ENCODE data around the gene MYO9B. TPM values are rescaled to one million over a fixed set of nuclear protein-coding genes. Genes with fewer than 3 reads are reported as not detected.

MYO9B gene
- total RNA-seq, 2 experiments from 2014 or later: 90.3 to 98.5 TPM

- Mint-ChIP-seq H3K27ac (no peak overlapping the region), H3K27me3 (no peaks in the 10 kb centered on the region), H3K9me3 (ENCODE audit: low read depth) (no peaks in the 10 kb centered on the region), H3K36me3 (ENCODE audit: low read depth) (peaks cover 5% of the 10 kb centered on the region), H3K4me1 (peaks cover 9% of the 10 kb centered on the region), H3K4me3 (no peak overlapping the region)
- intact Hi-C loops (cut with DNase I, micrococcal nuclease): no loop called here
- POLR2A ChIA-PET: no interaction called here
- DNase-seq (no peak), ATAC-seq (no peak)
- CTCF ChIA-PET: interaction anchor here (1.0 to 1.4 kb wide), 2 partner anchors 20 to 420 kb away, joined by 3 read pairs; no protein-coding TSS in a partner anchor
Measured at GRCh38 chr19:17237747-17238706, 162.4 kb downstream of the MYO9B start.

DNA sequence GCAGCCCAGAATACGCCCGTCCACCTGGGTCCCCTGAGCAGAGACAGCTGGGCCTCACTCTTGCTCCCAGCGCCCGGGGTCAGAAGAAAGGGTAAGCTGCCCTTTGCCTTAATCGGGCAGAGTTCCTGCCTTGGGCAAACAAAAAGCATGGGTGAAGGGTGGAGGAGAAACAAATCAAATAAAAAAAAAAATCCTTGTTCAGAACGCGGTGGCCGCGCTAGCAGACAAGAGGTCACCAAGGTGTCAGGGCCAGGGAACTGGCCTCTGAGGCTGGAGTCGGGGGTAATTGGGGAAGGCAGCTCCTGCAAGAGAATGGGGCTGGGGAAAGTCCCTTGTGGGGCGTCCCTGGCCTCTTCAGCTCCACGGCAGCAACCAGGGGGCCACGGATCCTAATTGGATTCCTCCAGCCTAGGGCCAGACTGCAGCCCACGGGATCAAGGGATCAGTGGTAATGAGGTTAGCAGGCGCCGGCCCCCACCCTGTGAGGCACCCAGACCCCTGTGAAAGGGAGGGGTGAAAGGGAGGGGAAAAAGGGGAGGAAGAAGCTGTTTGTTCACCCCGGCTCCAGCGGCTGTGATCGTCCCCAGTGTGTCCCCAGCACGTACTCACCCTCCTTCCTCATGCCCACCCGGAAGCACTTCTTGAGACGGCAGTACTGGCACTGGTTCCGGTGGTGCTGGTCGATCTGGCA, 164.6 kb downstream of the MYO9B start:
- no peak overlapping the region for H3K4me3 Mint-ChIP-seq
- CTCF ChIA-PET: interaction anchor here (0.6 kb wide), 1 partner anchor 708 kb away, joined by 3 read pairs; no protein-coding TSS in a partner anchor
- no peak overlapping the region for H3K27ac Mint-ChIP-seq
- DNase-seq: no peak
- H3K27me3 Mint-ChIP-seq: no peaks in the 10 kb centered on the region
- intact Hi-C loops (cut with DNase I, micrococcal nuclease): no loop called here
- ATAC-seq: no peak
- no peaks in the 10 kb centered on the region for H3K36me3 Mint-ChIP-seq (ENCODE audit: low read depth)
- POLR2A ChIA-PET: no interaction called here
- no peaks in the 10 kb centered on the region for H3K4me1 Mint-ChIP-seq
- H3K9me3 Mint-ChIP-seq (ENCODE audit: low read depth): no peaks in the 10 kb centered on the region

- ChIA-PET CTCF (interaction anchor here (0.6 to 2.5 kb wide), 2 partner anchors 19 to 707 kb away, joined by 3 to 8 read pairs; no protein-coding TSS in a partner anchor), POLR2A (no interaction called here)
Measured at GRCh38 chr19:17240826-17241399, 165.3 kb downstream of the MYO9B start.

GRCh38 chr19:17242431-17243208, 167.0 kb downstream of the MYO9B start:
- H3K36me3 Mint-ChIP-seq (ENCODE audit: low read depth): no peaks in the 10 kb centered on the region
- no peak for DNase-seq
- H3K9me3 Mint-ChIP-seq (ENCODE audit: low read depth): no peaks in the 10 kb centered on the region
- ChIA-PET POLR2A (interaction anchor here (1.2 kb wide), 1 partner anchor 24 kb away, joined by 5 read pairs; the partner anchor contains the start of gene BABAM1), CTCF (interaction anchor here (0.6 to 2.5 kb wide), 7 partner anchors 17 to 802 kb away, joined by 3 to 8 read pairs (median 3); no protein-coding TSS in a partner anchor)
- H3K4me3 Mint-ChIP-seq: no peak overlapping the region
- intact Hi-C loops (cut with DNase I, micrococcal nuclease): no loop called here
- no peak for ATAC-seq
- H3K27ac Mint-ChIP-seq: no peak overlapping the region
- peaks cover 2% of the 10 kb centered on the region for H3K27me3 Mint-ChIP-seq
- peaks cover 5% of the 10 kb centered on the region for H3K4me1 Mint-ChIP-seq

More at GRCh38 chr19:17240826-17241399, 165.3 kb downstream of the MYO9B start:
- no peaks in the 10 kb centered on the region for H3K36me3 Mint-ChIP-seq (ENCODE audit: low read depth)
- no peak for ATAC-seq
- no peak for DNase-seq
- H3K4me3 Mint-ChIP-seq: no peak overlapping the region
- no peak overlapping the region for H3K27ac Mint-ChIP-seq
- no peaks in the 10 kb centered on the region for H3K4me1 Mint-ChIP-seq
- no peaks in the 10 kb centered on the region for H3K9me3 Mint-ChIP-seq (ENCODE audit: low read depth)
- no peaks in the 10 kb centered on the region for H3K27me3 Mint-ChIP-seq
- intact Hi-C loops (cut with DNase I, micrococcal nuclease): no loop called here

DNA sequence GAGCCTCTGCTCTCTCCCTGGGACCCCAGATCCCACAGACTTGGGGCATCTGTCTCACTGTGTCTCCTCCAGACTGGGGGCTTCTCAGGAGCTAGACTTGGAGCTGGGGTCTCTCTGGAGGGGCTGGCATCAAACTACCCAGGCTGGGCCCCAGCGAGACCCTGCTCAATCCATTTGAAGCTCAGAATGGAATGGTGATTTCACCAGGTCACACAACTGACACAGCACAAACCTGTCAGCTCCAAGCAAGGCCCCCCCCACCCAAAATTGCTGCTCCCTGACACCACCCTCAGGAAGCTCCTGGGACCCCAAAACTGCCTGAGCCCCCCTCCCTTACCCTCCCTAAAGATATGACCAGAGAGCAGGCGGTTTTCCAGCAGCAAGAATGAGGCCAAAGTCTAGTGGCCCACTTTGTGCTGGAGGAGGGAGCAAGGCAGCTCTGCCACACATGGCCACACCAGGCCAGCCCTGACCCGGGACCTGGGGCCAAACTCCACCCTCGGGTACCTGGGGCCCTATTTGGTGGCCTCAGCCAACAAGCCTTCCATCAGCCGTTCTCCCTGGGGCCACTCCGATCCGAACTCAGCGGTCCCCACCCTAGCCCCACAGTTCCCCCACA, 167.7 kb downstream of the MYO9B start:
- no peak for ATAC-seq
- Mint-ChIP-seq H3K9me3 (ENCODE audit: low read depth) (no peaks in the 10 kb centered on the region), H3K36me3 (ENCODE audit: low read depth) (no peaks in the 10 kb centered on the region), H3K27me3 (peaks cover 2% of the 10 kb centered on the region), H3K4me3 (no peak overlapping the region), H3K4me1 (peaks cover 5% of the 10 kb centered on the region), H3K27ac (no peak overlapping the region)
- intact Hi-C loops (cut with DNase I, micrococcal nuclease): no loop called here
- DNase-seq: no peak
- ChIA-PET POLR2A (interaction anchor here (1.2 kb wide), 1 partner anchor 24 kb away, joined by 5 read pairs; the partner anchor contains the start of gene BABAM1), CTCF (interaction anchor here (0.6 to 2.5 kb wide), 4 partner anchors 17 to 150 kb away, joined by 3 to 8 read pairs (median 4); no protein-coding TSS in a partner anchor)

GRCh38 chr19:17243830-17244617, 168.4 kb downstream of the MYO9B start:
- no peak for DNase-seq
- H3K4me3 Mint-ChIP-seq: peak overlapping the region; percentile 45
- ATAC-seq: no peak
- H3K36me3 Mint-ChIP-seq (ENCODE audit: low read depth): no peaks in the 10 kb centered on the region
- H3K27me3 Mint-ChIP-seq: peaks cover 2% of the 10 kb centered on the region
- H3K27ac Mint-ChIP-seq: no peak overlapping the region
- CTCF ChIA-PET: interaction anchor here (1.0 to 1.4 kb wide), 2 partner anchors 16 to 28 kb away, joined by 4 read pairs; no protein-coding TSS in a partner anchor
- peaks cover 5% of the 10 kb centered on the region for H3K4me1 Mint-ChIP-seq
- intact Hi-C loops (cut with DNase I, micrococcal nuclease): no loop called here
- POLR2A ChIA-PET: interaction anchor here (0.8 kb wide), 1 partner anchor 29 kb away, joined by 3 read pairs; the partner anchor contains the start of gene USE1
- no peaks in the 10 kb centered on the region for H3K9me3 Mint-ChIP-seq (ENCODE audit: low read depth)

- ChIA-PET CTCF (interaction anchor here (1.0 kb wide), 1 partner anchor 15 kb away, joined by 4 read pairs; no protein-coding TSS in a partner anchor), POLR2A (no interaction called here)
- DNase-seq (no peak), ATAC-seq (no peak)
- Mint-ChIP-seq H3K27ac (no peak overlapping the region), H3K27me3 (peaks cover 2% of the 10 kb centered on the region), H3K4me3 (peak overlapping the region; percentile 45), H3K36me3 (ENCODE audit: low read depth) (no peaks in the 10 kb centered on the region), H3K9me3 (ENCODE audit: low read depth) (no peaks in the 10 kb centered on the region), H3K4me1 (peaks cover 5% of the 10 kb centered on the region)
- intact Hi-C loops (cut with DNase I, micrococcal nuclease): loop anchor here in 1 of 2 experiments (1.0 kb wide), 2 partner anchors 19 to 22 kb away; partner anchors contain the start of genes BABAM1 and OCEL1
Measured at GRCh38 chr19:17244618-17245534, 169.3 kb downstream of the MYO9B start.

- POLR2A ChIA-PET: no interaction called here
- H3K4me3 Mint-ChIP-seq: peak within 1 kb of the TSS; percentile 70
- H3K36me3 Mint-ChIP-seq (ENCODE audit: low read depth): no peaks in the 10 kb centered on the region
- H3K9me3 Mint-ChIP-seq (ENCODE audit: low read depth): no peaks in the 10 kb centered on the region
- peaks cover 5% of the 10 kb centered on the region for H3K4me1 Mint-ChIP-seq
- ATAC-seq: peak; percentile 13
- CTCF ChIA-PET: no interaction called here
- H3K27ac Mint-ChIP-seq: no peak within 1 kb of the TSS
- H3K27me3 Mint-ChIP-seq: peaks cover 2% of the 10 kb centered on the region
- DNase-seq: no peak
- intact Hi-C loops (cut with DNase I, micrococcal nuclease): loop anchor here in 1 of 2 experiments (1.0 kb wide), 2 partner anchors 19 to 22 kb away; partner anchors contain the start of genes BABAM1 and OCEL1
Measured at GRCh38 chr19:17245535-17245984, 170.0 kb downstream of the MYO9B start, which contains the start of gene NR2F6. Gene NR2F6, minus strand, starts transcription at chr19:17245919. Its CDS starts 699 bp downstream, at chr19:17245220.

Data from activated CD4-positive, alpha-beta T cell treated with anti-CD3 and anti-CD28 coated beads for 36 hours (primary cell).